B cell (primary cell): ENCODE data around the gene PCDHAC1. TPM values are rescaled to one million over a fixed set of nuclear protein-coding genes. Genes with fewer than 3 reads are reported as not detected.

ENCODE experiments used
- ATAC-seq: fragments of 200-7000 bp; cut with Tn5 transposase; one replicate; pipeline ENCODE4 v1.10.0; 2021; ENCODE audit warnings: low read depth, mild to moderate bottlenecking, moderate number of reproducible peaks, moderate library complexity
- CTCF ChIA-PET: fragments of 350-600 bp; sonication (Branson Sonifier 250); formaldehyde crosslinking; loops from one replicate; lab custom pipeline; 2021; ENCODE audit warnings: antibody characterized with exemption, inconsistent platforms; lab: Charles Lee
- POLR2A ChIA-PET: fragments of 350-600 bp; sonication (Branson Sonifier 250); formaldehyde crosslinking; loops from one replicate; lab custom pipeline; 2021; ENCODE audit warnings: antibody characterized with exemption; lab: Charles Lee
- DNase-seq: peaks from one replicate; pipeline ENCODE4 v3.0.0; 2013
- H2AFZ ChIP-seq: 2 replicates; pipeline ENCODE4 v1.6.1; 2012; ENCODE audit warnings: mild to moderate bottlenecking, low read depth, low read length; ENCODE audit not compliant: insufficient read depth, poor library complexity, severe bottlenecking
- H3K27ac ChIP-seq, 2 donors: 1 replicate in 1 of 2; 2 replicates in 1 of 2; pipeline ENCODE4 v1.5.1; 2012 to 2013; ENCODE audit warnings: low read length in 2 of 2, mild to moderate bottlenecking in 2 of 2, moderate library complexity in 1 of 2
- H3K27me3 ChIP-seq, 4 experiments: fragments of 200-600 bp in 1 of 4; sonication (generic) in 1 of 4; replicated peaks in 1 of 4; 1 replicate in 2 of 4; 2 replicates in 2 of 4; pipeline versions ENCODE4 v1.6.1 to v1.7.0; 2013 to 2016; ENCODE audit warnings: low read length in 3 of 4, mild to moderate bottlenecking in 2 of 4, mixed read lengths in 1 of 4, moderate library complexity in 1 of 4; ENCODE audit not compliant: insufficient read depth in 4 of 4, control insufficient read depth in 3 of 4; ENCODE audit errors: control extremely low read depth in 1 of 4
- H3K36me3 ChIP-seq, 2 experiments: replicated peaks in 1 of 2; 1 replicate in 1 of 2; 2 replicates in 1 of 2; pipeline versions ENCODE4 v1.6.1 to v1.7.1; 2013; ENCODE audit warnings: low read length in 1 of 2; ENCODE audit not compliant: insufficient read depth in 2 of 2, control insufficient read depth in 1 of 2; ENCODE audit errors: control extremely low read depth in 1 of 2, extremely low read depth in 1 of 2
- H3K4me1 ChIP-seq, 2 donors: fragments of 200-600 bp in 1 of 2; sonication (generic) in 1 of 2; 1 replicate in 1 of 2; 2 replicates in 1 of 2; pipeline versions ENCODE4 v1.5.1 to v1.6.1; 2013 to 2017; ENCODE audit warnings: low read length in 2 of 2; ENCODE audit not compliant: control insufficient read depth in 2 of 2, insufficient read depth in 2 of 2
- H3K4me2 ChIP-seq: replicated peaks from 2 replicates; pipeline ENCODE3; 2012; ENCODE audit warnings: mild to moderate bottlenecking, low read depth, low read length; ENCODE audit not compliant: poor library complexity, severe bottlenecking
- H3K4me3 ChIP-seq, 5 experiments: fragments of 200-600 bp in 1 of 5; sonication (generic) in 1 of 5; 1 replicate in 3 of 5; 2 replicates in 2 of 5; pipeline versions ENCODE4 v1.5.1 to v1.7.0; 2011 to 2016; ENCODE audit warnings: low read length in 4 of 5, mild to moderate bottlenecking in 4 of 5, low read depth in 2 of 5, control low read depth in 1 of 5, moderate library complexity in 1 of 5; ENCODE audit not compliant: insufficient read depth in 1 of 5; ENCODE audit errors: control extremely low read depth in 1 of 5, extremely low read depth in 1 of 5
- H3K79me2 ChIP-seq: fragments of 200-600 bp; sonication (generic); one replicate; pipeline ENCODE4 v1.6.0; 2016; ENCODE audit warnings: low read length; ENCODE audit not compliant: control insufficient read depth, insufficient read depth
- H3K9ac ChIP-seq: fragments of 200-600 bp; sonication (generic); 2 replicates; pipeline ENCODE4 v1.6.1; 2017; ENCODE audit warnings: mild to moderate bottlenecking, low read length, moderate library complexity
- H3K9me3 ChIP-seq, 3 donors: one replicate each; pipeline versions ENCODE4 v1.6.1 to v1.7.1; 2013; ENCODE audit warnings: low read length in 2 of 3; ENCODE audit not compliant: control insufficient read depth in 2 of 3, insufficient read depth in 1 of 3; ENCODE audit errors: control extremely low read depth in 1 of 3
- H4K20me1 ChIP-seq: 2 replicates; pipeline ENCODE4 v1.6.0; 2012; ENCODE audit warnings: mild to moderate bottlenecking, low read length; ENCODE audit not compliant: insufficient read depth, control insufficient read depth, poor library complexity, severe bottlenecking
- H3K27ac Mint-ChIP-seq: one replicate; pipeline ENCODE4 v1.8.0; 2021; ENCODE audit warnings: mixed read lengths
- H3K27me3 Mint-ChIP-seq: one replicate; pipeline ENCODE4 v1.8.0; 2021; ENCODE audit warnings: mixed read lengths
- H3K4me1 Mint-ChIP-seq: one replicate; pipeline ENCODE4 v1.8.0; 2021; ENCODE audit warnings: mixed read lengths
- H3K4me3 Mint-ChIP-seq: one replicate; pipeline ENCODE4 v1.8.0; 2021; ENCODE audit warnings: mixed read lengths
- H3K9me3 Mint-ChIP-seq: one replicate; pipeline ENCODE4 v1.8.0; 2022; ENCODE audit warnings: mixed read lengths; ENCODE audit not compliant: insufficient read depth
- EZH2 ChIP-seq: IDR thresholded peaks from 2 replicates; pipeline ENCODE4 v1.6.1; 2012; ENCODE audit warnings: borderline replicate concordance, low read depth, mild to moderate bottlenecking, moderate library complexity, low read length; ENCODE audit not compliant: insufficient read depth, poor library complexity, severe bottlenecking
- WGBS: methylation state at CpG from one replicate; pipeline ENCODE4 v1.1.5; 2013; ENCODE audit warnings: missing lambda C conversion rate; ENCODE audit not compliant: insufficient coverage; 5-methylcytosine and 5-hydroxymethylcytosine counted together
- intact Hi-C: fragments of 100-400 bp; cut with micrococcal nuclease; formaldehyde crosslinking; loops from one replicate; pipeline ENCODE4 v1.10.0; 2022
- polyA plus RNA-seq: library from polyadenylated mRNA; depleted of rRNA; stranded (reverse); fragments of >200 nt; gene quantifications from 2 replicates; pipeline ENCODE4 v1.2.3, GENCODE V29; 2012
- total RNA-seq, 2 donors: library from RNA; stranded (reverse); fragments of 120-200 nt in 1 of 2; gene quantifications; 1 replicate in 1 of 2; 2 replicates in 1 of 2; pipeline versions ENCODE4 v1.2.3 to v1.2.4, GENCODE V29; 2013 to 2022
- TF ChIP-seq, protein P1 (sequence below): fragments of 200-600 bp; IDR thresholded peaks from one replicate; pipeline ENCODE4 v1.8.0; 2022; ENCODE audit warnings: antibody characterized with exemption, mild to moderate bottlenecking

The PCDHAC1 gene
- total and polyA plus RNA-seq, 2 donors (not counting 1 experiment from before 2014, with no cell fraction given) = not detected

DNA sequence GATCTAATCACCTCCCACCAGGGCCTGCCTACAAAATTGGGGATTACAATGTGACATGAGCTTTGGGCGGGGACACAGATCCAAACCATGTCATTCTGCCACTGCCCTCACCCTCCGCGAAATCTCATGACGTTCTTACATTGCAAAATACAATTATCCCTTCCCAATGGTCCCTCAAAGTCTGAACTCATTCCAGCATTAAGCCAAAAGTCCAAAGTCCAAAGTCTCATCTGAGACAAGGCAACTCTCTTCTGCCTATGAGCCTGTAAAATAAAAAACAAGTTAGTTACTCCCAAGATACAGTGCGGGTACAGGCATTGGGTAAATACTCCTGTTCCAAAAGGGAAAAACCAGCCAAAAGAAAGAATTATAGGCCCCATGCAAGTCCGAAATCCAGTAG, 25.5 kb downstream of the PCDHAC1 start:
- Histone ChIP-seq H3K9ac (no peak overlapping the region), H4K20me1 (no peaks in the 10 kb centered on the region), H3K27me3 (no peaks in the 10 kb centered on the region), H2AFZ (no peak overlapping the region), H3K4me3 (no peak overlapping the region), H3K36me3 (no peaks in the 10 kb centered on the region), H3K4me2 (no peak overlapping the region), H3K4me1 (no peaks in the 10 kb centered on the region), H3K79me2 (no peaks in the 10 kb centered on the region), H3K27ac (no peak overlapping the region), H3K9me3 (peaks cover 0 to 3% (median 0%) of the 10 kb centered on the region in 3 donors)
- no peak for DNase-seq
- Mint-ChIP-seq H3K27ac (no peak overlapping the region), H3K9me3 (peaks cover 3% of the 10 kb centered on the region), H3K27me3 (no peaks in the 10 kb centered on the region), H3K4me3 (no peak overlapping the region), H3K4me1 (no peaks in the 10 kb centered on the region)
- no peak for ATAC-seq
- 80% methylated on average over 6 of the region's 6 CpGs for WGBS
- TF ChIP-seq EZH2 = no peak
- TF ChIP-seq, protein P1, sequence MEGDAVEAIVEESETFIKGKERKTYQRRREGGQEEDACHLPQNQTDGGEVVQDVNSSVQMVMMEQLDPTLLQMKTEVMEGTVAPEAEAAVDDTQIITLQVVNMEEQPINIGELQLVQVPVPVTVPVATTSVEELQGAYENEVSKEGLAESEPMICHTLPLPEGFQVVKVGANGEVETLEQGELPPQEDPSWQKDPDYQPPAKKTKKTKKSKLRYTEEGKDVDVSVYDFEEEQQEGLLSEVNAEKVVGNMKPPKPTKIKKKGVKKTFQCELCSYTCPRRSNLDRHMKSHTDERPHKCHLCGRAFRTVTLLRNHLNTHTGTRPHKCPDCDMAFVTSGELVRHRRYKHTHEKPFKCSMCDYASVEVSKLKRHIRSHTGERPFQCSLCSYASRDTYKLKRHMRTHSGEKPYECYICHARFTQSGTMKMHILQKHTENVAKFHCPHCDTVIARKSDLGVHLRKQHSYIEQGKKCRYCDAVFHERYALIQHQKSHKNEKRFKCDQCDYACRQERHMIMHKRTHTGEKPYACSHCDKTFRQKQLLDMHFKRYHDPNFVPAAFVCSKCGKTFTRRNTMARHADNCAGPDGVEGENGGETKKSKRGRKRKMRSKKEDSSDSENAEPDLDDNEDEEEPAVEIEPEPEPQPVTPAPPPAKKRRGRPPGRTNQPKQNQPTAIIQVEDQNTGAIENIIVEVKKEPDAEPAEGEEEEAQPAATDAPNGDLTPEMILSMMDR = no peak
- ChIA-PET CTCF (no interaction called here), POLR2A (no interaction called here)
- intact Hi-C loops = no loop called here

DNA sequence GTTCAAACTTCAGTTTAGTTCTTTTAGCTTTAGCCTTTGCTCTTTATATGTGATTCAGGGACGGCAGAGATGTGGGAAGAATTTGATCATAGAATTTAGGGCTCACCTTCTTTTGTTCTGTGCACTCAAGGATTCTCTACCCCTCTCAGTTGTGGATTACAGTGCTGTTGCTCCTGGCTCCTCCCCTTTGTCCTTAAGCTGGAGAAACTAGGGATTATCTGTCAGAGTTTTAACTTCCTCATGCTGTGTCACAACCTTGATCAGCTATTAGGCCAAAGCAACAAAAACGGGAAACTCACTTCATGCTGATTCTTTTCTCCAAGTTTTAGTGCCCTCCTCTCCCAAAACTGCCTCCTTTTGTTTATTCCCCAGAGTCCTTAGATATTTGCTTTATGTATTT, 27.1 kb downstream of the PCDHAC1 start:
- POLR2A ChIA-PET = no interaction called here
- peaks cover 0 to 3% (median 0%) of the 10 kb centered on the region in 3 donors for H3K9me3 ChIP-seq
- no peaks in the 10 kb centered on the region for H3K79me2 ChIP-seq
- H3K4me3 ChIP-seq = no peak overlapping the region
- no peak overlapping the region for H2AFZ ChIP-seq
- intact Hi-C loops = no loop called here
- H3K9me3 Mint-ChIP-seq = peaks cover 3% of the 10 kb centered on the region
- H4K20me1 ChIP-seq = no peaks in the 10 kb centered on the region
- no peak for TF ChIP-seq EZH2
- TF ChIP-seq, protein P1 = no peak
- DNase-seq (no peak), ATAC-seq (no peak)
- CTCF ChIA-PET = no interaction called here
- H3K4me1 ChIP-seq = no peaks in the 10 kb centered on the region
- H3K27me3 ChIP-seq = no peaks in the 10 kb centered on the region
- no peak overlapping the region for H3K4me3 Mint-ChIP-seq
- H3K27me3 Mint-ChIP-seq = no peaks in the 10 kb centered on the region
- H3K27ac Mint-ChIP-seq = no peak overlapping the region
- H3K9ac ChIP-seq = no peak overlapping the region
- H3K4me2 ChIP-seq = no peak overlapping the region
- no CpG with 5 or more reads among the region's 2 CpGs for WGBS
- H3K36me3 ChIP-seq = no peaks in the 10 kb centered on the region
- no peak overlapping the region for H3K27ac ChIP-seq
- no peaks in the 10 kb centered on the region for H3K4me1 Mint-ChIP-seq
